GM12878 (cell line): Measurements from ENCODE around the gene UNK. TPM values are rescaled to one million over a fixed set of nuclear protein-coding genes. Genes with fewer than 3 reads are reported as not detected.

Source experiments
- ATAC-seq: fragments of 200-7000 bp; cut with Tn5 transposase; 3 replicates; pipeline ENCODE4 v1.9.1; 2020; ENCODE audit warnings: mild to moderate bottlenecking, moderate library complexity
- BruUV-seq: library from RNA; stranded (reverse); fragments of 400-500 nt; replicated peaks from 2 replicates; lab custom pipeline; 2021; lab: Mats Ljungman, UMichigan
- CTCF ChIA-PET: fragments of 300-600 bp; sonication (Branson Sonifier 250); formaldehyde crosslinking; extraction: SDS; loops from one replicate; lab custom pipeline; 2021; ENCODE audit warnings: inconsistent platforms; lab: Yijun Ruan, JAX
- POLR2A ChIA-PET: fragments of 350-600 bp; formaldehyde crosslinking; extraction: SDS; loops from one replicate; lab custom pipeline; 2021; ENCODE audit warnings: inconsistent platforms; lab: Charles Lee
- RAD21 ChIA-PET: fragments of 300-600 bp; sonication (Branson Sonifier 250); formaldehyde crosslinking; loops from one replicate; lab custom pipeline; 2023; ENCODE audit warnings: antibody characterized with exemption; ENCODE audit not compliant: unreplicated experiment; lab: Charles Lee
- SMC1A ChIA-PET: fragments of 300-600 bp; sonication (Branson Sonifier 250); formaldehyde crosslinking; loops from one replicate; lab custom pipeline; 2023; ENCODE audit not compliant: unreplicated experiment, uncharacterized antibody; lab: Charles Lee
- DNase-seq: peaks from one replicate; pipeline ENCODE4 v3.0.0-alpha.2; 2011; ENCODE audit warnings: low read depth, low spot score
- FAIRE-seq: peaks from 3 replicates; lab custom pipeline; 2011; peaks lifted over from hg19 to GRCh38; lab: Jason Lieb, UNC
- H2AFZ ChIP-seq: 2 replicates; pipeline ENCODE4 v1.6.0; 2011; ENCODE audit warnings: low read depth, low read length, control low read depth; ENCODE audit not compliant: control insufficient read depth
- H3K27ac ChIP-seq: 2 replicates; pipeline ENCODE4 v1.5.1; 2011; ENCODE audit warnings: control low read depth; ENCODE audit not compliant: control insufficient read depth, insufficient read depth
- H3K27me3 ChIP-seq, 2 experiments: replicated peaks in 1 of 2; 2 replicates each; pipeline versions ENCODE4 v1.6.0 to v1.6.1; 2011; ENCODE audit warnings: low read length in 1 of 2; ENCODE audit not compliant: control insufficient read depth in 2 of 2, insufficient read depth in 2 of 2
- H3K36me3 ChIP-seq, 2 experiments: 2 replicates each; pipeline ENCODE4 v1.5.1; 2011; ENCODE audit warnings: low read length in 1 of 2; ENCODE audit not compliant: control insufficient read depth in 2 of 2, insufficient read depth in 2 of 2
- H3K4me1 ChIP-seq: 2 replicates; pipeline ENCODE4 v1.6.1; 2011; ENCODE audit warnings: mild to moderate bottlenecking, low read length, moderate library complexity, mixed read lengths; ENCODE audit not compliant: control insufficient read depth, insufficient read depth
- H3K4me2 ChIP-seq: 2 replicates; pipeline ENCODE4 v1.6.0; 2011; ENCODE audit warnings: control low read depth; ENCODE audit not compliant: control insufficient read depth, insufficient read depth
- H3K4me3 ChIP-seq: fragments of 200-600 bp; sonication (generic); 2 replicates; pipeline ENCODE4 v1.5.1; 2016
- H3K79me2 ChIP-seq: 2 replicates; pipeline ENCODE4 v1.6.0; 2011; ENCODE audit warnings: low read length; ENCODE audit not compliant: control insufficient read depth, insufficient read depth
- H3K9ac ChIP-seq: 2 replicates; pipeline ENCODE4 v1.8.0; 2011; ENCODE audit warnings: low read length, control low read depth, mixed read lengths; ENCODE audit not compliant: control insufficient read depth, insufficient read depth
- H3K9me3 ChIP-seq: replicated peaks from 3 replicates; pipeline ENCODE4 v1.5.1; 2011; ENCODE audit warnings: mild to moderate bottlenecking, low read length; ENCODE audit not compliant: control insufficient read depth, insufficient read depth
- H4K20me1 ChIP-seq: 2 replicates; pipeline ENCODE4 v1.6.0; 2011; ENCODE audit not compliant: control insufficient read depth, insufficient read depth
- DPF2 ChIP-seq: fragments of 450-650 bp; IDR thresholded peaks from 2 replicates; pipeline ENCODE4 v1.6.1; 2017; ENCODE audit warnings: mild to moderate bottlenecking
- E2F4 ChIP-seq: IDR thresholded peaks from 2 replicates; pipeline ENCODE4 v1.6.1; 2012; ENCODE audit warnings: low read depth, low read length, improper control_type of control experiment
- IKZF1 ChIP-seq: fragments of 450-650 bp; conservative IDR thresholded peaks from 2 replicates; pipeline ENCODE4 v1.6.1; 2017; ENCODE audit warnings: antibody characterized with exemption, mild to moderate bottlenecking
- JUNB ChIP-seq: IDR thresholded peaks from 2 replicates; pipeline ENCODE4 v1.6.1; 2016; ENCODE audit warnings: antibody characterized with exemption, mild to moderate bottlenecking
- PKNOX1 ChIP-seq: fragments of 450-650 bp; IDR thresholded peaks from 2 replicates; pipeline ENCODE4 v1.6.1; 2016; ENCODE audit warnings: mild to moderate bottlenecking
- WGBS: methylation state at CpG from one replicate; pipeline ENCODE4 v1.1.6; 2016; ENCODE audit warnings: low lambda C conversion rate; ENCODE audit not compliant: insufficient replicate concordance, insufficient coverage; ENCODE audit errors: missing lambda C conversion rate; 5-methylcytosine and 5-hydroxymethylcytosine counted together
- in situ Hi-C: fragments of 300-500 bp; cut with MboI; formaldehyde crosslinking; loops from 9 replicates; pipeline ENCODE4 v1.14.3; 2018; ENCODE audit warnings: mixed read lengths
- intact Hi-C: fragments of 100-400 bp; cut with micrococcal nuclease; formaldehyde crosslinking; loops from one replicate; pipeline ENCODE4 v1.14.2; 2022; ENCODE audit not compliant: unreplicated experiment
- polyA plus RNA-seq, 11 experiments: library from polyadenylated mRNA; depleted of rRNA in 4 of 11; unstranded in 6 of 11; stranded (reverse) in 5 of 11; fragments of >200 nt; fragmentation: Nextera tagmentation in 4 of 11; fragmentation: Illumina TruSeq in 1 of 11; extraction: Ambion mirVana in 4 of 11; extraction: Trizol in 1 of 11; gene quantifications; 1 replicate in 1 of 11; 2 replicates in 10 of 11; pipeline versions ENCODE4 v1.2.1 to v1.2.3, GENCODE V29; 2011 to 2016; ENCODE audit warnings: inconsistent platforms in 2 of 11, missing spikeins in 2 of 11, low read depth in 1 of 11
- total RNA-seq, 4 experiments: library from RNA; depleted of rRNA in 3 of 4; stranded (reverse); fragments of >200 nt in 3 of 4; fragmentation: Illumina TruSeq in 1 of 4; extraction: Trizol in 1 of 4; gene quantifications; 2 replicates each; pipeline versions ENCODE4 v1.2.1 to v1.2.3, GENCODE V29; 2013 to 2021
- TF ChIP-seq, protein P1 (sequence below): fragments of 450-650 bp; IDR thresholded peaks from 2 replicates; pipeline ENCODE4 v1.6.1; 2016; ENCODE audit warnings: mild to moderate bottlenecking

The UNK gene
- total and polyA plus RNA-seq, 10 of the 15 experiments (the other 5 are each of a cell fraction or from before 2014, with no cell fraction given): 8.9 to 34.5 (median 27.3) TPM

DNA sequence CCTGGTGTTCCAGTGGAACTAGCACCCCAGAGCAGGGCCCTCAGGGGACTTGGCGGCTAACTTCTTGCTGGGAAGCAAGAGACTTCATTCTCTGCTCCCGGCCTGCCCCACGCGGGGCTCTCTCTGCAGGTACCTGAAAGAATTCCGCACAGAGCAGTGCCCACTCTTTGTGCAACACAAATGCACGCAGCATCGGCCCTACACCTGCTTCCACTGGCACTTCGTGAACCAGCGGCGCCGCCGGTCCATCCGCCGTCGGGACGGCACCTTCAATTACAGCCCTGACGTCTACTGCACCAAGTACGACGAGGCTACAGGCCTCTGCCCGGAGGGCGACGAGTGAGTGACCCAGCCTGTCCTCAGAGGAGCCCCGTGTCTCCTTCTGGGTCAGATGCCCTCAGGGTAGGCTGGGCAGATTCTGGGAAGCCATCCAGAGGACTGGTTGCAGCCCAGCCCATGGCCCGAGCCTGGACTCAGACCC lies 25.1 kb downstream of the UNK start:
- H3K27ac ChIP-seq: no peak overlapping the region
- no peaks in the 10 kb centered on the region for H3K9me3 ChIP-seq
- ChIA-PET CTCF (interaction anchor here (0.9 to 3.3 kb wide), 10 partner anchors 18 to 57 kb away, joined by 4 to 16 read pairs (median 6); partner anchors contain the start of genes GALK1 and UNK), RAD21 (interaction anchor here (0.8 to 3.3 kb wide), 14 partner anchors 11 to 163 kb away, joined by 3 to 24 read pairs (median 5); partner anchors contain the start of genes GALK1, UNC13D, UNK and WBP2), POLR2A (interaction anchor here (0.6 to 4.9 kb wide), 11 partner anchors 13 to 68 kb away, joined by 3 to 33 read pairs (median 11); partner anchors contain the start of genes GALK1 and WBP2), SMC1A (interaction anchor here (0.6 to 2.5 kb wide), 11 partner anchors 9 to 56 kb away, joined by 3 to 15 read pairs (median 3); partner anchors contain the start of gene GALK1)
- peaks cover 9% of the 10 kb centered on the region for H3K4me1 ChIP-seq
- intact Hi-C loops (no loop called here), in situ Hi-C loops (no loop called here)
- H3K4me3 ChIP-seq: no peak overlapping the region
- H3K4me2 ChIP-seq: no peak overlapping the region
- DNase-seq: no peak
- no peaks in the 10 kb centered on the region for H3K27me3 ChIP-seq
- no peaks in the 10 kb centered on the region for H4K20me1 ChIP-seq
- ATAC-seq: no peak
- no peak overlapping the region for H3K9ac ChIP-seq
- BruUV-seq: no TSS peak
- TF ChIP-seq IKZF1 (0 out of 2 replicates have a peak, but pooled peaks have one; percentile 4), DPF2 (0 out of 2 replicates have a peak, but pooled peaks have one; percentile 2), JUNB (no peak)
- TF ChIP-seq, protein P1, sequence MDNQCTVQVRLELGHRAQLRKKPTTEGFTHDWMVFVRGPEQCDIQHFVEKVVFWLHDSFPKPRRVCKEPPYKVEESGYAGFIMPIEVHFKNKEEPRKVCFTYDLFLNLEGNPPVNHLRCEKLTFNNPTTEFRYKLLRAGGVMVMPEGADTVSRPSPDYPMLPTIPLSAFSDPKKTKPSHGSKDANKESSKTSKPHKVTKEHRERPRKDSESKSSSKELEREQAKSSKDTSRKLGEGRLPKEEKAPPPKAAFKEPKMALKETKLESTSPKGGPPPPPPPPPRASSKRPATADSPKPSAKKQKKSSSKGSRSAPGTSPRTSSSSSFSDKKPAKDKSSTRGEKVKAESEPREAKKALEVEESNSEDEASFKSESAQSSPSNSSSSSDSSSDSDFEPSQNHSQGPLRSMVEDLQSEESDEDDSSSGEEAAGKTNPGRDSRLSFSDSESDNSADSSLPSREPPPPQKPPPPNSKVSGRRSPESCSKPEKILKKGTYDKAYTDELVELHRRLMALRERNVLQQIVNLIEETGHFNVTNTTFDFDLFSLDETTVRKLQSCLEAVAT: 0 out of 2 replicates have a peak, but pooled peaks have one; percentile 36
- WGBS: 93% methylated on average over 24 of the region's 24 CpGs
- H3K36me3 ChIP-seq: peaks cover 16 to 23% of the 10 kb centered on the region in 2 experiments
- no peaks in the 10 kb centered on the region; the same call in 1 of the 2 replicates for H3K79me2 ChIP-seq
- no peak for FAIRE-seq
- H2AFZ ChIP-seq: no peak overlapping the region

- ChIA-PET SMC1A (no interaction called here), RAD21 (no interaction called here), CTCF (interaction anchor here (0.7 kb wide), 1 partner anchor 457 kb away, joined by 3 read pairs; no protein-coding TSS in a partner anchor), POLR2A (no interaction called here)
- WGBS: 96% methylated on average over 5 of the region's 5 CpGs
- no peak for TF ChIP-seq E2F4
- 0 out of 2 replicates have a peak, but pooled peaks have one; percentile 11 for TF ChIP-seq PKNOX1
- Histone ChIP-seq H4K20me1 (no peaks in the 10 kb centered on the region), H3K9ac (no peak overlapping the region), H3K36me3 (peaks cover 21 to 23% of the 10 kb centered on the region in 2 experiments), H3K9me3 (no peaks in the 10 kb centered on the region), H3K4me3 (no peak overlapping the region), H3K27ac (no peak overlapping the region), H2AFZ (no peak overlapping the region), H3K79me2 (no peaks in the 10 kb centered on the region; the same call in 1 of the 2 replicates), H3K27me3 (no peaks in the 10 kb centered on the region), H3K4me2 (no peak overlapping the region), H3K4me1 (peaks cover 9% of the 10 kb centered on the region)
- no TSS peak for BruUV-seq
- DNase-seq (no peak), ATAC-seq (no peak), FAIRE-seq (no peak)
- intact Hi-C loops (no loop called here), in situ Hi-C loops (no loop called here)
These were observed 25.6 kb downstream of the UNK start for GRCh38 chr17:75810216-75810615.
